Measurements from ENCODE around the gene CEP295NL. TPM values are rescaled to one million over a fixed set of nuclear protein-coding genes. Genes with fewer than 3 reads are reported as not detected.
A peak's percentile ranks its signal among the peaks of the same experiment; 100 is the strongest.

CEP295NL gene
- total RNA-seq, 1 donor from 2014 or later: 7.3 TPM

GRCh38 chr17:78929908-78930775 is 27.1 kb upstream of the CEP295NL start:
- Mint-ChIP-seq H3K27me3 (ENCODE audit: unreplicated experiment) (no peaks in the 10 kb centered on the region), H3K4me3 (ENCODE audit: unreplicated experiment) (no peak overlapping the region), H3K9me3 (ENCODE audit: unreplicated experiment) (no peaks in the 10 kb centered on the region), H3K27ac (ENCODE audit: unreplicated experiment) (no peak overlapping the region), H3K4me1 (ENCODE audit: unreplicated experiment) (peaks cover 40% of the 10 kb centered on the region), H3K36me3 (ENCODE audit: unreplicated experiment) (no peaks in the 10 kb centered on the region)
- DNase-seq (ENCODE audit: extremely low spot score, unreplicated experiment): no peak
- no peak for TF ChIP-seq CTCF (IDR thresholded peaks at IDR 0.05)

DNA sequence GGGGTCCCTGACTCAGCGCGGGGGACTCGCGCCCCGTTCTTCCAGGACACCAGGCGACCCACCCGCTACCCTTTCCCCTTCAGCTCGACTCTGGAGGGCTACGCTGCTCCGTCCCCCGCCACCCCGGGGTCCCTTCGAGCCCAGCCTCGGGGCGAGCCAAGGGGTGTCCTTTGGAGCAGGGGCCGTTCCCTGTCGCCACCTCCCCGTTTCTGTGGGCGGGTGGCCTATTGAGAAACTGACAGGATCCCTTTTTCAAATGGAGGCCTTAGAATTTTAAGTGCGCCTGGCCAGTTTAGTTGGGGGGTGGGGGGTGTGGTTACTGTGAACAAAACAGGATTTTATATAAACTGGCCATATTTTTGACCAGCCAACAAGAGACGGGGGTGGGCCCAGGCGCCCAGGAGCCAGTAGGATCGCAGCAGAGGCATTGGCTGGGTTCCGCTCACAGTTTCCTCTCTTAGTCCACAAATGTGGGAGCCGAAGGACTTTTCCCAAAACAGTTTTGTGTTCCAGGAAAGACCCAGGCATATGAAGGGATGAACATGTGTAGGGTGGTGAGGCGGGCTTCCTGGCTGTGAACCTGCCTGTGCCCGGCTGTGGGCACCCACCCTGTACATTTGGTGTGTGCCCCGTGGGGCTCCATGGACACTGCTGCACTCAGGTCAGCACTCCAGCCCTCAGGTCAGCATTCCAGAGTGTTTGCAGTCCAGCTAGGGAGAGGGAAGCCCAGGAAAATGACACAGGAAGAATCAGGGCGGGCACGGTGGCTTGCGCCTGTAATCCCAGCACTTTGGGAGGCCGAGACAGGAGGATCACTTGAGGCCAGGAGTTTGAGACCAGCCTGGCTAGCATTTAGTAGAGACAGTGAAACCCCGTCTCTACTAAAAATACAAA is 22.9 kb upstream of the CEP295NL start:
- H3K27ac Mint-ChIP-seq (ENCODE audit: unreplicated experiment): peak overlapping the region; percentile 81
- DNase-seq (ENCODE audit: extremely low spot score, unreplicated experiment): no peak
- H3K27me3 Mint-ChIP-seq (ENCODE audit: unreplicated experiment): no peaks in the 10 kb centered on the region
- H3K4me3 Mint-ChIP-seq (ENCODE audit: unreplicated experiment): peak overlapping the region; percentile 56
- no peak for TF ChIP-seq CTCF (IDR thresholded peaks at IDR 0.05)
- no peaks in the 10 kb centered on the region for H3K9me3 Mint-ChIP-seq (ENCODE audit: unreplicated experiment)
- H3K36me3 Mint-ChIP-seq (ENCODE audit: unreplicated experiment): no peaks in the 10 kb centered on the region
- peaks cover 44% of the 10 kb centered on the region for H3K4me1 Mint-ChIP-seq (ENCODE audit: unreplicated experiment)

- Mint-ChIP-seq H3K4me3 (ENCODE audit: unreplicated experiment) (peak within 1 kb of the TSS; percentile 85), H3K9me3 (ENCODE audit: unreplicated experiment) (no peaks in the 10 kb centered on the region), H3K36me3 (ENCODE audit: unreplicated experiment) (peaks cover 2% of the 10 kb centered on the region), H3K27ac (ENCODE audit: unreplicated experiment) (peak within 1 kb of the TSS; percentile 81), H3K4me1 (ENCODE audit: unreplicated experiment) (peaks cover 50% of the 10 kb centered on the region), H3K27me3 (ENCODE audit: unreplicated experiment) (no peaks in the 10 kb centered on the region)
- TF ChIP-seq CTCF (IDR thresholded peaks at IDR 0.05): peak; percentile 49
- DNase-seq (ENCODE audit: extremely low spot score, unreplicated experiment): peak; percentile 96
These were observed 22.2 kb upstream of the CEP295NL start, which contains the start of gene TIMP2 for GRCh38 chr17:78925234-78925633. Gene TIMP2 (minus strand): TSS chr17:78925387. CDS start chr17:78925088, 299 bp downstream.

DNA sequence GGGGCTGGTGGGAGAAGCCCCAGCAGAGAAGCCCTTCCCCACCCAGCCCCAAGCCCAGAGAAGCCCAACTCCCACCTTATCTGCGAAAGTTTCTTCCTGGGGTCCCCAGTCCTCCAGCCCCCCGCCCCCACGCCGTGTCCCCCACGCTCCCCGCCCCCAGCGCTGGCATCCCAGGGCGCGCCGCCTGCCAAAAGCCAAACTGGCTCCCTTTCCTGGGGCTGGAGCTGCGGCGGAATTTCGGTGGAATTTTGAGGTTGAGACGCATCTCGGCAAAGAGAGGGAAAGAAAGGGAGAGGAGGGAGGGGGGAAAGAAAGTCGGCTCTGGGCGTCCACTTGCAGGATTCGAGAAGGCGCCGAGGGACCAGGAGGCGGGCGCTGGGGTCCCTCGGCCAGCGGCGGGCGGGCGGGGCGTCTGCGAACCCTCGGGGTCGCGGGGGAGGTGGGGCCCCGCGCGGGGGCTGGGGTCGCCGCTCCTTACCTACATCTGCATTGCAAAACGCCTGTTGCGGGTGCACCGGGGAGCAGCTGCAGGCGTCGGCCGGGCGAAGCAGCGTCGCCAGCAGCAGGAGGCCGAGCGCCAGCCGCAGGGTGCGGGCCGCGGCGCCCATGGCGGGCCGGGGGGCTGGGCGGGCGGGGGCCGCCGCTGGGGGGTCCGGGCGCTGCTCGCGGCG is 21.6 kb upstream of the CEP295NL start:
- Mint-ChIP-seq H3K27ac (ENCODE audit: unreplicated experiment) (no peak overlapping the region), H3K9me3 (ENCODE audit: unreplicated experiment) (no peaks in the 10 kb centered on the region), H3K4me3 (ENCODE audit: unreplicated experiment) (peak overlapping the region; percentile 85), H3K4me1 (ENCODE audit: unreplicated experiment) (peaks cover 57% of the 10 kb centered on the region), H3K36me3 (ENCODE audit: unreplicated experiment) (peaks cover 2% of the 10 kb centered on the region), H3K27me3 (ENCODE audit: unreplicated experiment) (no peaks in the 10 kb centered on the region)
- no peak for DNase-seq (ENCODE audit: extremely low spot score, unreplicated experiment)
- TF ChIP-seq CTCF (IDR thresholded peaks at IDR 0.05): no peak

Measured in osteocyte (in vitro differentiated cells).